OCI-LY1 (cell line): ENCODE results near the gene HLCS.

Source experiments
- H2AFZ ChIP-seq: fragments of 200-600 bp; sonication (generic), shearing (Covaris generic); 2 replicates; pipeline ENCODE4 v1.6.0; 2014; ENCODE audit warnings: antibody characterized with exemption, mild to moderate bottlenecking, low read length
- H3F3A ChIP-seq: fragments of 200-600 bp; sonication (generic), shearing (Covaris generic); 2 replicates; pipeline ENCODE4 v1.6.0; 2014; ENCODE audit warnings: mild to moderate bottlenecking, antibody characterized with exemption, low read length, moderate library complexity; ENCODE audit not compliant: insufficient read depth
- H3K27ac ChIP-seq: fragments of 200-600 bp; sonication (generic); 2 replicates; pipeline ENCODE4 v1.5.1; 2014; ENCODE audit warnings: low read length, mixed run types, mild to moderate bottlenecking, low read depth; ENCODE audit not compliant: poor library complexity, severe bottlenecking
- H3K27me3 ChIP-seq: fragments of 200-600 bp; sonication (generic); 2 replicates; pipeline ENCODE4 v1.6.0; 2014; ENCODE audit warnings: antibody characterized with exemption, mild to moderate bottlenecking, low read length, moderate library complexity; ENCODE audit not compliant: insufficient read depth
- H3K36me3 ChIP-seq: fragments of 200-600 bp; sonication (generic); 2 replicates; pipeline ENCODE4 v1.6.1; 2014; ENCODE audit warnings: mild to moderate bottlenecking, antibody characterized with exemption, low read length, moderate library complexity, mixed read lengths; ENCODE audit not compliant: insufficient read depth
- H3K4me1 ChIP-seq: fragments of 200-600 bp; sonication (generic); 2 replicates; pipeline ENCODE4 v1.5.1; 2014; ENCODE audit warnings: mild to moderate bottlenecking, low read length, moderate library complexity; ENCODE audit not compliant: insufficient read depth, severe bottlenecking
- H3K4me2 ChIP-seq: fragments of 200-600 bp; sonication (generic), shearing (Covaris generic); 2 replicates; pipeline ENCODE4 v1.6.1; 2014; ENCODE audit warnings: low read length
- H3K4me3 ChIP-seq: fragments of 200-600 bp; sonication (generic); 2 replicates; pipeline ENCODE4 v1.5.1; 2014; ENCODE audit warnings: low read length, low read depth, mild to moderate bottlenecking, mixed read lengths; ENCODE audit not compliant: poor library complexity, severe bottlenecking
- H3K79me2 ChIP-seq: fragments of 200-600 bp; shearing (Covaris generic); 2 replicates; pipeline ENCODE4 v1.6.1; 2016; ENCODE audit warnings: mixed run types, low read length, mixed read lengths; ENCODE audit not compliant: insufficient read depth
- H3K9ac ChIP-seq: fragments of 200-600 bp; sonication (generic), shearing (Covaris generic); 2 replicates; pipeline ENCODE4 v1.6.1; 2014; ENCODE audit warnings: mild to moderate bottlenecking, low read length, mixed read lengths
- H3K9me2 ChIP-seq: fragments of 200-600 bp; sonication (generic), shearing (Covaris generic); 2 replicates; pipeline ENCODE4 v1.6.1; 2014; ENCODE audit warnings: low read depth, mild to moderate bottlenecking, low read length, mixed read lengths
- H3K9me3 ChIP-seq: fragments of 200-600 bp; shearing (Covaris generic); 2 replicates; pipeline ENCODE4 v1.6.1; 2014; ENCODE audit warnings: low read length, mixed read lengths
- H4K20me1 ChIP-seq: fragments of 200-600 bp; sonication (generic), shearing (Covaris generic); 2 replicates; pipeline ENCODE4 v1.6.0; 2016; ENCODE audit warnings: mild to moderate bottlenecking, low read length; ENCODE audit not compliant: insufficient read depth
- CTCF ChIP-seq: fragments of 200-600 bp; sonication (generic), shearing (Covaris generic); IDR thresholded peaks from 2 replicates; pipeline ENCODE4 v1.5.1; 2017; ENCODE audit warnings: mild to moderate bottlenecking, antibody characterized with exemption, low read length, moderate library complexity, mixed read lengths
- EZH2 ChIP-seq: fragments of 200-600 bp; sonication (generic), shearing (Covaris generic); IDR thresholded peaks from 2 replicates; pipeline ENCODE4 v1.8.0; 2017; ENCODE audit warnings: borderline replicate concordance, mixed run types, mild to moderate bottlenecking, antibody characterized with exemption, low read length, moderate library complexity, mixed read lengths

Gene HLCS

GRCh38 chr21:36981049-36981391, 14.6 kb upstream of the HLCS start:
- no peak overlapping the region for H3K27ac ChIP-seq

GRCh38 chr21:36980280-36981048, 14.0 kb upstream of the HLCS start:
- H3K4me1 ChIP-seq, result peaks cover 8% of the 10 kb centered on the region
- no peaks in the 10 kb centered on the region for H4K20me1 ChIP-seq
- H3K9ac ChIP-seq, result no peak overlapping the region
- no peak overlapping the region for H3K27ac ChIP-seq
- no peaks in the 10 kb centered on the region for H3K36me3 ChIP-seq
- H3K4me3 ChIP-seq, result peak overlapping the region; percentile 14
- no peak overlapping the region for H2AFZ ChIP-seq
- no peak for TF ChIP-seq EZH2
- no peak for TF ChIP-seq CTCF
- no peaks in the 10 kb centered on the region for H3F3A ChIP-seq
- no peaks in the 10 kb centered on the region for H3K79me2 ChIP-seq
- H3K9me3 ChIP-seq, result no peaks in the 10 kb centered on the region
- H3K27me3 ChIP-seq, result no peaks in the 10 kb centered on the region; the same call in 1 of the 2 replicates
- no peaks in the 10 kb centered on the region for H3K9me2 ChIP-seq
- H3K4me2 ChIP-seq, result peak overlapping the region; percentile 20; the same call in 1 of the 2 replicates

More at GRCh38 chr21:36981049-36981391, 14.6 kb upstream of the HLCS start:
- H3K27me3 ChIP-seq, result no peaks in the 10 kb centered on the region; the same call in 1 of the 2 replicates
- no peaks in the 10 kb centered on the region for H3K79me2 ChIP-seq
- H3K9me2 ChIP-seq, result no peaks in the 10 kb centered on the region
- H3K4me3 ChIP-seq, result peak overlapping the region; percentile 14
- H3K4me1 ChIP-seq, result peaks cover 8% of the 10 kb centered on the region
- no peaks in the 10 kb centered on the region; the same call in 1 of the 2 replicates for H3K36me3 ChIP-seq
- H3F3A ChIP-seq, result no peaks in the 10 kb centered on the region
- TF ChIP-seq EZH2 (no peak), CTCF (no peak)
- H3K9ac ChIP-seq, result no peak overlapping the region
- peak overlapping the region; percentile 20; the same call in 1 of the 2 replicates for H3K4me2 ChIP-seq
- H4K20me1 ChIP-seq, result no peaks in the 10 kb centered on the region
- no peaks in the 10 kb centered on the region for H3K9me3 ChIP-seq
- no peak overlapping the region for H2AFZ ChIP-seq

GRCh38 chr21:36976882-36977651, 10.6 kb upstream of the HLCS start:
- H3K4me1 ChIP-seq, result peaks cover 8% of the 10 kb centered on the region
- peak overlapping the region; percentile 37; the same call in 1 of the 2 replicates for H3K4me2 ChIP-seq
- H3K9me2 ChIP-seq, result no peaks in the 10 kb centered on the region
- H3K27me3 ChIP-seq, result no peaks in the 10 kb centered on the region; the same call in 1 of the 2 replicates
- TF ChIP-seq CTCF (peak; percentile 97), EZH2 (no peak)
- no peaks in the 10 kb centered on the region for H3K79me2 ChIP-seq
- no peak overlapping the region for H2AFZ ChIP-seq
- no peaks in the 10 kb centered on the region for H3F3A ChIP-seq
- H4K20me1 ChIP-seq, result no peaks in the 10 kb centered on the region
- no peak overlapping the region for H3K27ac ChIP-seq
- no peaks in the 10 kb centered on the region for H3K36me3 ChIP-seq
- no peaks in the 10 kb centered on the region for H3K9me3 ChIP-seq
- H3K4me3 ChIP-seq, result no peak overlapping the region
- peak overlapping the region; percentile 8; the same call in 1 of the 2 replicates for H3K9ac ChIP-seq
